Upper lobe of left lung (tissue), 6 donors: Measurements from ENCODE around the gene CCDC57. TPM values are rescaled to one million over a fixed set of nuclear protein-coding genes. Genes with fewer than 3 reads are reported as not detected.
A peak's percentile ranks its signal among the peaks of the same experiment; 100 is the strongest.

ENCODE experiments used
- ATAC-seq, 2 donors: fragments of 200-7000 bp; cut with Tn5 transposase; one replicate each; pipeline ENCODE4 v1.9.1; 2022; ENCODE audit warnings: mild to moderate bottlenecking in 2 of 2, moderate library complexity in 2 of 2; ENCODE audit not compliant: low FRiP score in 2 of 2
- DNase-seq, 2 donors: peaks; one replicate each; pipeline ENCODE4 v3.0.0-alpha.2; 2019 to 2020
- H3K27ac ChIP-seq, 4 donors: fragments of 200-600 bp; sonication (generic); one replicate each; pipeline ENCODE4 v1.5.1; 2016 to 2019
- H3K27me3 ChIP-seq, 4 donors: fragments of 200-600 bp; sonication (generic); one replicate each; pipeline ENCODE4 v1.5.1; 2017 to 2019
- H3K36me3 ChIP-seq, 4 donors: fragments of 200-600 bp; sonication (generic); one replicate each; pipeline ENCODE4 v1.5.1; 2016 to 2019
- H3K4me1 ChIP-seq, 4 donors: fragments of 200-600 bp; sonication (generic); one replicate each; pipeline ENCODE4 v1.5.1; 2018 to 2019
- H3K4me3 ChIP-seq, 4 donors: fragments of 200-600 bp; sonication (generic); one replicate each; pipeline ENCODE4 v1.5.1; 2017 to 2019; ENCODE audit warnings: mild to moderate bottlenecking in 2 of 4, moderate library complexity in 1 of 4
- H3K9me3 ChIP-seq, 4 donors: fragments of 200-600 bp; sonication (generic); one replicate each; pipeline ENCODE4 v1.5.1; 2018 to 2019
- CTCF ChIP-seq, 6 experiments: fragments of 450-650 bp in 4 of 6; fragments of 200-600 bp in 2 of 6; sonication (generic) in 2 of 6; IDR thresholded peaks; one replicate each; pipeline ENCODE4 v1.5.1; 2016 to 2019; ENCODE audit warnings: antibody characterized with exemption in 6 of 6
- EP300 ChIP-seq, 4 donors: sonication (generic); formaldehyde crosslinking; IDR thresholded peaks; one replicate each; pipeline ENCODE4 v1.5.1; 2017; ENCODE audit warnings: antibody characterized with exemption in 4 of 4, control low read depth in 2 of 4
- POLR2A ChIP-seq, 4 donors: fragments of 450-650 bp; IDR thresholded peaks; one replicate each; pipeline ENCODE4 v1.5.1; 2016 to 2017; ENCODE audit warnings: antibody characterized with exemption in 4 of 4, mild to moderate bottlenecking in 2 of 4
- POLR2AphosphoS5 ChIP-seq, 2 donors: sonication (generic); formaldehyde crosslinking; IDR thresholded peaks; one replicate each; pipeline ENCODE4 v1.5.1; 2017; ENCODE audit warnings: antibody characterized with exemption in 2 of 2
- WGBS, 2 donors: methylation state at CpG; one replicate each; pipeline ENCODE4 v1.1.5; 2017 to 2018; 5-methylcytosine and 5-hydroxymethylcytosine counted together
- total RNA-seq, 6 donors: library from RNA; depleted of rRNA in 4 of 6; stranded (reverse); fragments of >200 nt in 4 of 6; gene quantifications; one replicate each; pipeline versions ENCODE4 v1.1.0 to v1.2.1, GENCODE V29; 2016 to 2021
- donor health status: DM: no; HTN: no; CAD: no; lungs with moderate emphysema.
- donor health status: DM: no; HTN: yes; CAD: no; lungs with severe emphysema.

The CCDC57 gene
- total RNA-seq, 6 donors from 2014 or later: 52.9 to 204 (median 71.8) TPM

- no peak overlapping the region for H3K4me3 ChIP-seq
- H3K4me1 ChIP-seq: no peaks in the 10 kb centered on the region
- H3K27ac ChIP-seq: no peak overlapping the region
- no peaks in the 10 kb centered on the region for H3K9me3 ChIP-seq
- H3K36me3 ChIP-seq: peaks cover 0 to 45% (median 25%) of the 10 kb centered on the region in 4 donors
- WGBS, 2 donors: 83 to 88% methylated on average over 17 to 18 of the region's 18 CpGs
- DNase-seq (no peak), ATAC-seq (no peak)
- TF ChIP-seq CTCF (IDR thresholded peaks at IDR 0.05) (no peak), POLR2A (IDR thresholded peaks at IDR 0.05) (no peak), EP300 (IDR thresholded peaks at IDR 0.05) (no peak), POLR2AphosphoS5 (IDR thresholded peaks at IDR 0.05) (no peak)
- no peaks in the 10 kb centered on the region for H3K27me3 ChIP-seq
Measured at GRCh38 chr17:82173351-82174041, 39.1 kb downstream of the CCDC57 start.

GRCh38 chr17:82172486-82173160 lies 40.0 kb downstream of the CCDC57 start:
- no peak for ATAC-seq
- Histone ChIP-seq H3K27me3 (no peaks in the 10 kb centered on the region), H3K4me3 (no peak overlapping the region), H3K27ac (no peak overlapping the region), H3K36me3 (peaks cover 0 to 45% (median 21%) of the 10 kb centered on the region in 4 donors), H3K9me3 (no peaks in the 10 kb centered on the region), H3K4me1 (no peaks in the 10 kb centered on the region)
- WGBS, 2 donors: 94 to 95% methylated on average over 18 of the region's 18 CpGs
- TF ChIP-seq CTCF (IDR thresholded peaks at IDR 0.05): no peak
- TF ChIP-seq EP300 (IDR thresholded peaks at IDR 0.05): no peak
- no peak for DNase-seq

- Histone ChIP-seq H3K9me3 (no peaks in the 10 kb centered on the region), H3K4me3 (no peak overlapping the region), H3K27ac (no peak overlapping the region), H3K4me1 (no peaks in the 10 kb centered on the region), H3K36me3 (peaks cover 0 to 45% (median 20%) of the 10 kb centered on the region in 4 donors), H3K27me3 (no peaks in the 10 kb centered on the region)
- 89 to 96% methylated on average over 7 to 14 of the region's 14 CpGs for WGBS, 2 donors
- DNase-seq (no peak), ATAC-seq (no peak)
- TF ChIP-seq POLR2A (IDR thresholded peaks at IDR 0.05) (no peak), POLR2AphosphoS5 (IDR thresholded peaks at IDR 0.05) (no peak), CTCF (IDR thresholded peaks at IDR 0.05) (no peak), EP300 (IDR thresholded peaks at IDR 0.05) (no peak)
Measured at GRCh38 chr17:82171750-82172375, 40.8 kb downstream of the CCDC57 start.

GRCh38 chr17:82170412-82170961 lies 42.2 kb downstream of the CCDC57 start:
- H3K27me3 ChIP-seq: no peaks in the 10 kb centered on the region
- peak in 1 of 6 experiments; percentile 8 for TF ChIP-seq CTCF (IDR thresholded peaks at IDR 0.05)
- TF ChIP-seq EP300 (IDR thresholded peaks at IDR 0.05): no peak
- TF ChIP-seq POLR2AphosphoS5 (IDR thresholded peaks at IDR 0.05): no peak
- TF ChIP-seq POLR2A (IDR thresholded peaks at IDR 0.05): no peak
- H3K4me1 ChIP-seq: no peaks in the 10 kb centered on the region
- peaks cover 0 to 45% (median 22%) of the 10 kb centered on the region in 4 donors for H3K36me3 ChIP-seq
- WGBS, 2 donors: 70 to 76% methylated on average over 19 of the region's 19 CpGs
- ATAC-seq: peak; percentile 26 to 71
- H3K4me3 ChIP-seq: no peak overlapping the region
- H3K9me3 ChIP-seq: no peaks in the 10 kb centered on the region
- peak in 1 of 2 donors; percentile 42 for DNase-seq
- no peak overlapping the region for H3K27ac ChIP-seq
